A549 (cell line): ENCODE measurements around the gene KLHDC1. TPM values are rescaled to one million over a fixed set of nuclear protein-coding genes. Genes with fewer than 3 reads are reported as not detected.

Experiments
- ATAC-seq, 2 experiments: fragments of 200-7000 bp in 1 of 2; fragments of >200 bp in 1 of 2; cut with Nextera tagmentation in 1 of 2; cut with Tn5 transposase in 1 of 2; 3 replicates each; pipeline versions ENCODE4 v1.8.0 to v1.9.1; 2018 to 2020; ENCODE audit warnings: mild to moderate bottlenecking in 1 of 2, moderate library complexity in 1 of 2
- CTCF ChIA-PET: fragments of 300-600 bp; sonication (Branson Sonifier 250); formaldehyde crosslinking; extraction: SDS; loops from one replicate; lab custom pipeline; 2021; ENCODE audit warnings: antibody characterized with exemption, inconsistent platforms; lab: Yijun Ruan, JAX
- POLR2A ChIA-PET: fragments of 350-600 bp; formaldehyde crosslinking; extraction: SDS; loops from one replicate; lab custom pipeline; 2021; ENCODE audit warnings: antibody characterized with exemption, inconsistent platforms; lab: Yijun Ruan, JAX
- DNase-seq, 2 experiments: peaks; one replicate each; pipeline versions ENCODE4 v3.0.0 to v3.0.0-alpha.2; 2011 to 2016; ENCODE audit warnings: low read depth in 1 of 2, low spot score in 1 of 2
- FAIRE-seq: peaks from 2 replicates; lab custom pipeline; 2011; peaks lifted over from hg19 to GRCh38; lab: Jason Lieb, UNC
- H3K27ac ChIP-seq, 2 experiments: fragments of >200 bp; sonication (Bioruptor Twin); formaldehyde crosslinking; 3 replicates each; pipeline ENCODE4 v1.5.1; 2016 to 2017
- H3K4me1 ChIP-seq: fragments of >200 bp; sonication (Bioruptor Twin); formaldehyde crosslinking; 3 replicates; pipeline ENCODE4 v1.6.1; 2016
- H3K4me2 ChIP-seq: fragments of >200 bp; sonication (Bioruptor Twin); formaldehyde crosslinking; 3 replicates; pipeline ENCODE4 v1.6.1; 2016
- H3K4me3 ChIP-seq: fragments of >200 bp; sonication (Bioruptor Twin); formaldehyde crosslinking; 3 replicates; pipeline ENCODE4 v1.5.1; 2016
- H3K9me3 ChIP-seq: fragments of >200 bp; sonication (Bioruptor Twin); formaldehyde crosslinking; 3 replicates; pipeline ENCODE4 v1.6.1; 2016
- CEBPB ChIP-seq, 2 experiments: fragments of >200 bp in 1 of 2; sonication (Bioruptor Twin) in 1 of 2; formaldehyde crosslinking in 1 of 2; IDR thresholded peaks; 2 replicates each; pipeline ENCODE4 v1.6.1; 2012 to 2016
- EHF ChIP-seq: fragments of 250-450 bp; sonication (Bioruptor Pico); IDR thresholded peaks from 2 replicates; pipeline ENCODE4 v1.5.0; 2020; ENCODE audit warnings: mild to moderate bottlenecking
- ESRRA ChIP-seq: fragments of 150-350 bp; IDR thresholded peaks from 2 replicates; pipeline ENCODE4 v1.6.1; 2014; ENCODE audit warnings: mild to moderate bottlenecking, low read length, borderline replicate concordance
- FOSB ChIP-seq: fragments of 250-450 bp; sonication (Bioruptor Pico); IDR thresholded peaks from 2 replicates; pipeline ENCODE4 v1.5.0; 2020; ENCODE audit warnings: mild to moderate bottlenecking, moderate library complexity
- HDAC2 ChIP-seq: fragments of 200-600 bp; sonication (generic); IDR thresholded peaks from 2 replicates; pipeline ENCODE4 v1.6.1; 2016
- JUN ChIP-seq, 2 experiments: fragments of >200 bp; sonication (Bioruptor Twin); formaldehyde crosslinking; IDR thresholded peaks; 2 replicates in 1 of 2; 3 replicates in 1 of 2; pipeline ENCODE4 v1.6.1; 2016 to 2017
- MAFK ChIP-seq: fragments of 450-650 bp; IDR thresholded peaks from 2 replicates; pipeline ENCODE4 v1.6.1; 2014; ENCODE audit not compliant: partially characterized antibody
- WGBS: methylation state at CpG from one replicate; pipeline ENCODE4 v1.1.6; 2017; ENCODE audit errors: missing lambda C conversion rate; 5-methylcytosine and 5-hydroxymethylcytosine counted together
- polyA plus RNA-seq, 4 experiments: library from polyadenylated mRNA; depleted of rRNA in 3 of 4; stranded (reverse); fragments of >200 nt; fragmentation: RNase III in 1 of 4; extraction: RNeasy Plus Mini Kit Qiagen cat#74134 plus additional on column Dnase treatment in 1 of 4; gene quantifications; 2 replicates in 3 of 4; 3 replicates in 1 of 4; pipeline ENCODE4 v1.2.3, GENCODE V29; 2011 to 2017
- small RNA-seq, 6 experiments: library from RNA; depleted of rRNA; stranded (forward); fragments of <200 nt; gene quantifications; one replicate each; pipeline ENCODE3, GENCODE V24; 2012
- TF ChIP-seq, protein P1 (sequence below): fragments of >200 bp; sonication (Bioruptor Twin); formaldehyde crosslinking; IDR thresholded peaks from 3 replicates; pipeline ENCODE4 v1.5.1; 2016
- TF ChIP-seq, protein P2 (sequence below): IDR thresholded peaks from 2 replicates; pipeline ENCODE4 v1.6.1; 2012
- TF ChIP-seq, protein P3 (sequence below): fragments of >200 bp; sonication (Bioruptor Twin); formaldehyde crosslinking; IDR thresholded peaks from 3 replicates; pipeline ENCODE4 v1.6.1; 2016

KLHDC1 gene
- polyA plus RNA-seq, 2 of the 4 experiments (the other 2 are of a cell fraction) = 0.74 to 1.1 TPM

GRCh38 chr14:49796025-49796424, 103.1 kb downstream of the KLHDC1 start:
- ChIA-PET CTCF (no interaction called here), POLR2A (no interaction called here)
- H3K4me1 ChIP-seq = no peaks in the 10 kb centered on the region
- ATAC-seq = no peak
- H3K4me2 ChIP-seq = no peak overlapping the region
- no peak for TF ChIP-seq ESRRA
- TF ChIP-seq FOSB (CRISPR knock-in tag) = no peak
- no peak for TF ChIP-seq CEBPB (IDR thresholded peaks at IDR 0.05)
- TF ChIP-seq, protein P1, sequence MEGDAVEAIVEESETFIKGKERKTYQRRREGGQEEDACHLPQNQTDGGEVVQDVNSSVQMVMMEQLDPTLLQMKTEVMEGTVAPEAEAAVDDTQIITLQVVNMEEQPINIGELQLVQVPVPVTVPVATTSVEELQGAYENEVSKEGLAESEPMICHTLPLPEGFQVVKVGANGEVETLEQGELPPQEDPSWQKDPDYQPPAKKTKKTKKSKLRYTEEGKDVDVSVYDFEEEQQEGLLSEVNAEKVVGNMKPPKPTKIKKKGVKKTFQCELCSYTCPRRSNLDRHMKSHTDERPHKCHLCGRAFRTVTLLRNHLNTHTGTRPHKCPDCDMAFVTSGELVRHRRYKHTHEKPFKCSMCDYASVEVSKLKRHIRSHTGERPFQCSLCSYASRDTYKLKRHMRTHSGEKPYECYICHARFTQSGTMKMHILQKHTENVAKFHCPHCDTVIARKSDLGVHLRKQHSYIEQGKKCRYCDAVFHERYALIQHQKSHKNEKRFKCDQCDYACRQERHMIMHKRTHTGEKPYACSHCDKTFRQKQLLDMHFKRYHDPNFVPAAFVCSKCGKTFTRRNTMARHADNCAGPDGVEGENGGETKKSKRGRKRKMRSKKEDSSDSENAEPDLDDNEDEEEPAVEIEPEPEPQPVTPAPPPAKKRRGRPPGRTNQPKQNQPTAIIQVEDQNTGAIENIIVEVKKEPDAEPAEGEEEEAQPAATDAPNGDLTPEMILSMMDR = no peak
- TF ChIP-seq JUN (IDR thresholded peaks at IDR 0.05) = no peak
- TF ChIP-seq MAFK = no peak
- TF ChIP-seq HDAC2 = no peak
- no peak for TF ChIP-seq EHF (CRISPR knock-in tag)
- TF ChIP-seq, protein P2, sequence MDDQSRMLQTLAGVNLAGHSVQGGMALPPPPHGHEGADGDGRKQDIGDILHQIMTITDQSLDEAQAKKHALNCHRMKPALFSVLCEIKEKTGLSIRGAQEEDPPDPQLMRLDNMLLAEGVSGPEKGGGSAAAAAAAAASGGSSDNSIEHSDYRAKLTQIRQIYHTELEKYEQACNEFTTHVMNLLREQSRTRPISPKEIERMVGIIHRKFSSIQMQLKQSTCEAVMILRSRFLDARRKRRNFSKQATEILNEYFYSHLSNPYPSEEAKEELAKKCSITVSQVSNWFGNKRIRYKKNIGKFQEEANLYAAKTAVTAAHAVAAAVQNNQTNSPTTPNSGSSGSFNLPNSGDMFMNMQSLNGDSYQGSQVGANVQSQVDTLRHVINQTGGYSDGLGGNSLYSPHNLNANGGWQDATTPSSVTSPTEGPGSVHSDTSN = no peak
- TF ChIP-seq, protein P3, sequence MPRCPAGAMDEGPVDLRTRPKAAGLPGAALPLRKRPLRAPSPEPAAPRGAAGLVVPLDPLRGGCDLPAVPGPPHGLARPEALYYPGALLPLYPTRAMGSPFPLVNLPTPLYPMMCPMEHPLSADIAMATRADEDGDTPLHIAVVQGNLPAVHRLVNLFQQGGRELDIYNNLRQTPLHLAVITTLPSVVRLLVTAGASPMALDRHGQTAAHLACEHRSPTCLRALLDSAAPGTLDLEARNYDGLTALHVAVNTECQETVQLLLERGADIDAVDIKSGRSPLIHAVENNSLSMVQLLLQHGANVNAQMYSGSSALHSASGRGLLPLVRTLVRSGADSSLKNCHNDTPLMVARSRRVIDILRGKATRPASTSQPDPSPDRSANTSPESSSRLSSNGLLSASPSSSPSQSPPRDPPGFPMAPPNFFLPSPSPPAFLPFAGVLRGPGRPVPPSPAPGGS = no peak
- FAIRE-seq = peak; percentile 61
- H3K27ac ChIP-seq = no peak overlapping the region
- WGBS = 82% methylated on average over 2 of the region's 2 CpGs
- no peak overlapping the region for H3K4me3 ChIP-seq
- no peaks in the 10 kb centered on the region for H3K9me3 ChIP-seq
- DNase-seq = no peak

Small RNAs within 50 kb of the gene (small RNA-seq; reads per million reads assigned to genes)
- gene RNU6ATAC30P = 0 reads per million in 6 experiments

Other genes with a start within 250 kb of the KLHDC1 start
- 3,909 and 5,167 TPM in 2 replicates for gene RPS29, start 106.7 kb upstream of the KLHDC1 start, polyA plus RNA-seq (2011; rRNA removed)
- 3,539 to 3,858 TPM (median 3,692 TPM) in 3 replicates for gene RPS29, start 106.7 kb upstream of the KLHDC1 start, polyA plus RNA-seq (2017; fragmentation: RNase III; extraction: RNeasy Plus Mini Kit Qiagen cat#74134 plus additional on column Dnase treatment)
- 34.6 and 50.7 TPM in 2 replicates for gene LRR1, start 94.2 kb upstream of the KLHDC1 start, polyA plus RNA-seq (2011; rRNA removed)
- 48.4 to 53.5 TPM (median 52.8 TPM) in 3 replicates for gene LRR1, start 94.2 kb upstream of the KLHDC1 start, polyA plus RNA-seq (2017; fragmentation: RNase III; extraction: RNeasy Plus Mini Kit Qiagen cat#74134 plus additional on column Dnase treatment)
- gene RPL36AL, start 72.5 kb upstream of the KLHDC1 start, polyA plus RNA-seq (2011; rRNA removed) = 280 and 390 TPM in 2 replicates
- gene RPL36AL, start 72.5 kb upstream of the KLHDC1 start, polyA plus RNA-seq (2017; fragmentation: RNase III; extraction: RNeasy Plus Mini Kit Qiagen cat#74134 plus additional on column Dnase treatment) = 454 to 469 TPM (median 468 TPM) in 3 replicates
- gene MGAT2, start 72.3 kb upstream of the KLHDC1 start, polyA plus RNA-seq (2011; rRNA removed) = 33.0 and 35.6 TPM in 2 replicates
- 26.7 to 27.0 TPM (median 26.9 TPM) in 3 replicates for gene MGAT2, start 72.3 kb upstream of the KLHDC1 start, polyA plus RNA-seq (2017; fragmentation: RNase III; extraction: RNeasy Plus Mini Kit Qiagen cat#74134 plus additional on column Dnase treatment)
- 10.5 and 14.1 TPM in 2 replicates for gene DNAAF2, start 57.9 kb upstream of the KLHDC1 start, polyA plus RNA-seq (2011; rRNA removed)
- gene DNAAF2, start 57.9 kb upstream of the KLHDC1 start, polyA plus RNA-seq (2017; fragmentation: RNase III; extraction: RNeasy Plus Mini Kit Qiagen cat#74134 plus additional on column Dnase treatment) = 10.8 to 12.1 TPM (median 11.9 TPM) in 3 replicates
- 28.1 and 30.4 TPM in 2 replicates for gene POLE2, start 4.9 kb upstream of the KLHDC1 start, polyA plus RNA-seq (2011; rRNA removed)
- gene POLE2, start 4.9 kb upstream of the KLHDC1 start, polyA plus RNA-seq (2017; fragmentation: RNase III; extraction: RNeasy Plus Mini Kit Qiagen cat#74134 plus additional on column Dnase treatment) = 18.0 to 23.3 TPM (median 20.2 TPM) in 3 replicates
- gene KLHDC2, start 75.0 kb downstream of the KLHDC1 start, polyA plus RNA-seq (2011; rRNA removed) = 75.7 and 83.7 TPM in 2 replicates
- 38.9 to 47.5 TPM (median 46.4 TPM) in 3 replicates for gene KLHDC2, start 75.0 kb downstream of the KLHDC1 start, polyA plus RNA-seq (2017; fragmentation: RNase III; extraction: RNeasy Plus Mini Kit Qiagen cat#74134 plus additional on column Dnase treatment)
- 58.8 and 59.6 TPM in 2 replicates for gene NEMF, start 159.7 kb downstream of the KLHDC1 start, polyA plus RNA-seq (2011; rRNA removed)
- 57.0 to 60.3 TPM (median 58.3 TPM) in 3 replicates for gene NEMF, start 159.7 kb downstream of the KLHDC1 start, polyA plus RNA-seq (2017; fragmentation: RNase III; extraction: RNeasy Plus Mini Kit Qiagen cat#74134 plus additional on column Dnase treatment)
- 29.8 and 33.3 TPM in 2 replicates for gene ARF6, start 200.0 kb downstream of the KLHDC1 start, polyA plus RNA-seq (2011; rRNA removed)
- gene ARF6, start 200.0 kb downstream of the KLHDC1 start, polyA plus RNA-seq (2017; fragmentation: RNase III; extraction: RNeasy Plus Mini Kit Qiagen cat#74134 plus additional on column Dnase treatment) = 47.7 to 54.8 TPM (median 51.0 TPM) in 3 replicates